ENCODE measurements around the gene CD248. TPM values are rescaled to one million over a fixed set of nuclear protein-coding genes. Genes with fewer than 3 reads are reported as not detected.
A peak's percentile ranks its signal among the peaks of the same experiment; 100 is the strongest.
"Not testable (repeated sequence)": the region's sequence is repeated elsewhere in the genome, so short reads cannot be mapped to it uniquely, and the experiment has no call there.

The CD248 gene
- total RNA-seq, 4 donors from 2014 or later, result 4.6 to 24.8 (median 6.6) TPM

DNA sequence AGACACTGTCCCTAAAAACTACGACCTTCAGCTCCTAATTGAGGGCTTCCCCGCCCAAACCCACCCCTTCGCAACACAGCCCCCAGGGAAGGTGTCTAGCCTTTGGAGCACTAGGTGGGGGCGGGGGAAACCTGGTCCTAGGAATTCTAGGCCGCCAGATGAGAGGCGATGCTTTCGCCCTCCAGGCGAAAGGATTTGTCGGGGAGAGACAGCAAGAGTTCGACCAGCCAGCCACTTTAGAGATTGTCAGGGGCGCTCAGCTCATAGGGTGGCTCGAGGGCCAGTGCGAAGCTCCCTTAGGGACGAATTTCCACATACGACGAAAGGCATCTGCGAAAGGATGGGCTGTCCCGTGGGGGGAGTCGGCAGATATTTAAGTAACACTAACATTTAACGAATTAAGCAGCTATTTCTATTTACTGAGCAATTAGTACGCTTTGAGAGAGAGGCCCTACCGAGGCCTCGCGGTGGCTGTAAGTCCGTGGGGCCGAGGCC is 5.3 kb downstream of the CD248 start:
- Histone ChIP-seq H3K4me1 (peaks cover 6 to 12% of the 10 kb centered on the region in 2 donors), H3K4me3 (replicated peaks in 1 of 3) (peak overlapping the region in 1 of 3 donors; percentile 21), H3K27ac (peak overlapping the region; percentile 52 to 76 (median 73)), H3K27me3 (peaks cover 3% of the 10 kb centered on the region), H3K9me3 (no peaks in the 10 kb centered on the region), H3K36me3 (no peaks in the 10 kb centered on the region)
- no peak for TF ChIP-seq POLR2A (IDR thresholded peaks at IDR 0.05)
- TF ChIP-seq, protein P1, sequence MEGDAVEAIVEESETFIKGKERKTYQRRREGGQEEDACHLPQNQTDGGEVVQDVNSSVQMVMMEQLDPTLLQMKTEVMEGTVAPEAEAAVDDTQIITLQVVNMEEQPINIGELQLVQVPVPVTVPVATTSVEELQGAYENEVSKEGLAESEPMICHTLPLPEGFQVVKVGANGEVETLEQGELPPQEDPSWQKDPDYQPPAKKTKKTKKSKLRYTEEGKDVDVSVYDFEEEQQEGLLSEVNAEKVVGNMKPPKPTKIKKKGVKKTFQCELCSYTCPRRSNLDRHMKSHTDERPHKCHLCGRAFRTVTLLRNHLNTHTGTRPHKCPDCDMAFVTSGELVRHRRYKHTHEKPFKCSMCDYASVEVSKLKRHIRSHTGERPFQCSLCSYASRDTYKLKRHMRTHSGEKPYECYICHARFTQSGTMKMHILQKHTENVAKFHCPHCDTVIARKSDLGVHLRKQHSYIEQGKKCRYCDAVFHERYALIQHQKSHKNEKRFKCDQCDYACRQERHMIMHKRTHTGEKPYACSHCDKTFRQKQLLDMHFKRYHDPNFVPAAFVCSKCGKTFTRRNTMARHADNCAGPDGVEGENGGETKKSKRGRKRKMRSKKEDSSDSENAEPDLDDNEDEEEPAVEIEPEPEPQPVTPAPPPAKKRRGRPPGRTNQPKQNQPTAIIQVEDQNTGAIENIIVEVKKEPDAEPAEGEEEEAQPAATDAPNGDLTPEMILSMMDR (IDR thresholded peaks at IDR 0.05), result no peak
- WGBS, 2 donors, result 28% methylated on average over 25 of the region's 26 CpGs
- intact Hi-C loops (cut with DNase I), result no loop called here
- no peak for DNase-seq

DNA sequence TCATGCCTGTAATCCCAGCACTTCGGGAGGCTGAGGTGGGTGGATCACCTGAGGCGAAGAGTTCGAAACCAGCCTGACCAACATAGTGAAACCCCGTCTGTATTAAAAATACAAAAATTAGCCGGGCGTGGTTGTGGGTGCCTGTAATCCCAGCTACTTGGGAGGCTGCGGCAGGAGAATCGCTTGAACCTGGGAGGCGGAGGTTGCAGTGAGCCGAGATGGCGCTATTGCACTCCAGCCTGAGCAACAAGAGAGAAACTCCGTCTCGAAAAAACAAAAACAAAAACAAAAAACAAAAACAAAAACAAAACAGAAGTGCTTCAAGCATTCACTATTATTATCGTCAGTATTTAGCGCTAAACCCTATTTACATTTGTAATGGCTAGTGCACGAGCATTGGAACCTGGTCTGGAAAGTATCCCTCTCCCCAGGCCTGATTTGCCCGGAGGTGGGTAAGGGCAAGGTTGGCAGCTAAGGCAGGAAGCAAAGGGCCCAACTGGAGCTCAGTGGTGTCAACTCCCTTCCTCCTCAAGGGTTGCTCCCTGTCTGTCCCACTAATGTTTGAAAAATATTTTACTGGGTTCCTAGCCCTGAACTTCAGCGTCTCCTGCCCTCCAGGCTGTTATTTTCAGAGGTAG is 5.9 kb downstream of the CD248 start:
- intact Hi-C loops (cut with DNase I); H3K9me3 ChIP-seq; DNase-seq; H3K27me3 ChIP-seq; H3K36me3 ChIP-seq; H3K4me3 ChIP-seq (replicated peaks in 1 of 3); H3K27ac ChIP-seq: not testable (repeated sequence)
- WGBS, 2 donors, result 79 to 81% methylated on average over 18 of the region's 18 CpGs
- H3K4me1 ChIP-seq, result peaks cover 6 to 12% of the 10 kb centered on the region in 2 donors

DNA sequence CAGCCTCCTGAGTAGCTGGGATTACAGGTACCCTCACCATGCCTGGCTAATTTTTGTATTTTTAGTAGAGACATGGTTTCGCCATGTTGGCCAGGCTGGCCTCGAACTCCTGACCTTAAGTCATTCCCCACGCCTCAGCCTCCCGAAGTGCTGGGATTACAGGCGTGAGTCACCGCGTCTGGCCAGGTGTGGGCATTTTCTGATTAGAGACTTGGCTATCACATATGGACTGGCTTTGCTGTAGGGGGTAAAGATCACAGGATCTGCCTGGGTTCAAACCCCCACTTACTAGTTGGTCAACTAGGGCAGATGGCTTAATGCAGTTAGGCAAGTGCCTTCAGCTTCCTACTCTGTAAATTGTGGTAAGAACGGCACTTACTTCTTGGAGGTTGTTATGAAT is 6.5 kb downstream of the CD248 start:
- no peak for TF ChIP-seq POLR2A (IDR thresholded peaks at IDR 0.05)
- TF ChIP-seq, protein P1 (IDR thresholded peaks at IDR 0.05), result no peak
- DNase-seq, result no peak
- H3K9me3 ChIP-seq, result no peaks in the 10 kb centered on the region
- no peaks in the 10 kb centered on the region for H3K27me3 ChIP-seq
- no peak overlapping the region for H3K27ac ChIP-seq
- WGBS, 2 donors, result 90 to 92% methylated on average over 8 of the region's 8 CpGs
- H3K4me1 ChIP-seq, result peaks cover 6 to 12% of the 10 kb centered on the region in 2 donors
- intact Hi-C loops (cut with DNase I), result no loop called here
- H3K36me3 ChIP-seq, result no peaks in the 10 kb centered on the region
- no peak overlapping the region for H3K4me3 ChIP-seq (replicated peaks in 1 of 3)

DNA sequence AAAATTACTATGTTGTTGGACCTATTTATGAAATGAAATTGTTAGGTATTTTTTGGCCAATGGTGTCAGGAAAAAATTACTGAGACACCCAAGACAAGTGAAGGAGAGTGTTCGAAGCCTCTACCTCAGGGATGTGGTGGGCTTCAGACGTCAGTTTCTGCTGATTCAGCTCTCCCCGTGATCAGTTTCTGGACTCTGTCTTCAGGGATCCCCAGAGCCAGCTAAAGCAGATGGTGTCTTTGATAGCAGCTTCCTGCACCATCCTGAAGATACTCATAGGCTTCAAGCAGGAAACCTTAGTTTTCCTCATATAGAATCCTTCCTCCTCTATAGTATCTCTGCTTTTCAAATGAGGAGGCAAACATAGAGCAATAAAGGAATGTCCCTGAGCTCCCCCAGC is 7.4 kb downstream of the CD248 start:
- WGBS, 2 donors, result 60 to 62% methylated on average over 3 of the region's 3 CpGs
- Histone ChIP-seq H3K9me3 (no peaks in the 10 kb centered on the region), H3K27ac (no peak overlapping the region), H3K4me1 (peaks cover 6 to 12% of the 10 kb centered on the region in 2 donors), H3K4me3 (replicated peaks in 1 of 3) (no peak overlapping the region), H3K27me3 (no peaks in the 10 kb centered on the region), H3K36me3 (no peaks in the 10 kb centered on the region)
- TF ChIP-seq POLR2A (IDR thresholded peaks at IDR 0.05), result no peak
- TF ChIP-seq, protein P1 (IDR thresholded peaks at IDR 0.05), result no peak
- intact Hi-C loops (cut with DNase I), result no loop called here
- no peak for DNase-seq

DNA sequence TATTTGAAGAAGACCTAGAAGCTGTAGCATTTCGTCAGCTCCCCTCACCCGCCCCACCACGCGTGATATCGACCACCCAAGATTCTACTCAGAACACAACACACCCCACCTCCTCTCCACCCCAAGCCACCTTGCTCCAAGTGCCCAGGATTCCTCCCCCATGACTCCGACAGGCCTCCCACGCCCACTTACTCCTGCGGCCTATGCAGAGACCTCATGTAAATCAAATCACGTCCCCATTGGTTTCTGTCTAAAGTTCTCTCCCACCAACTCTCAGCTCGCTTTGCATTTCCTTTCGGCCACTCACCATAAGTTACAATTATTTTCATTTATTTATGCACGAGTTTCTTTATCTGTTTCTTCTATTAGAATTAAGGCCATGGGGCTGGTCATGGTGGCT is 14.2 kb downstream of the CD248 start:
- intact Hi-C loops (cut with DNase I), result no loop called here
- Histone ChIP-seq H3K4me3 (replicated peaks in 1 of 3) (no peak overlapping the region), H3K36me3 (no peaks in the 10 kb centered on the region), H3K27me3 (no peaks in the 10 kb centered on the region), H3K4me1 (no peaks in the 10 kb centered on the region), H3K27ac (no peak overlapping the region), H3K9me3 (no peaks in the 10 kb centered on the region)
- TF ChIP-seq POLR2A (IDR thresholded peaks at IDR 0.05), result no peak
- TF ChIP-seq, protein P1 (IDR thresholded peaks at IDR 0.05), result no peak
- DNase-seq, result no peak
- WGBS, 2 donors, result 89 to 90% methylated on average over 12 of the region's 12 CpGs
